Osteoblast (primary cell): Measurements from ENCODE around the gene IGF2BP2. TPM values are rescaled to one million over a fixed set of nuclear protein-coding genes. Genes with fewer than 3 reads are reported as not detected.
A peak's percentile ranks its signal among the peaks of the same experiment; 100 is the strongest.

Experiments
- DNase-seq: peaks from one replicate; pipeline ENCODE4 v3.0.0; 2011; ENCODE audit warnings: low spot score, mixed read lengths; ENCODE audit not compliant: insufficient read length; ENCODE audit errors: missing footprints
- H2AFZ ChIP-seq: 2 replicates; pipeline ENCODE4 v1.6.0; 2011; ENCODE audit warnings: mild to moderate bottlenecking, low read length
- H3K27ac ChIP-seq: 2 replicates; pipeline ENCODE4 v1.5.1; 2011; ENCODE audit warnings: mild to moderate bottlenecking, low read depth, low read length, moderate library complexity
- H3K27me3 ChIP-seq: 2 replicates; pipeline ENCODE4 v1.6.0; 2012; ENCODE audit warnings: mild to moderate bottlenecking, control low read depth, inconsistent platforms, low read length, moderate library complexity; ENCODE audit not compliant: insufficient read depth
- H3K36me3 ChIP-seq: 2 replicates; pipeline ENCODE4 v1.5.1; 2011; ENCODE audit warnings: mild to moderate bottlenecking, low read length, control low read depth, moderate library complexity; ENCODE audit not compliant: insufficient read depth
- H3K4me1 ChIP-seq: 2 replicates; pipeline ENCODE4 v1.5.1; 2011; ENCODE audit warnings: mild to moderate bottlenecking, low read length, control low read depth, moderate library complexity; ENCODE audit not compliant: insufficient read depth
- H3K4me2 ChIP-seq: 2 replicates; pipeline ENCODE4 v1.6.0; 2011; ENCODE audit warnings: mild to moderate bottlenecking, low read length; ENCODE audit not compliant: insufficient read depth
- H3K4me3 ChIP-seq: fragments of 200-600 bp; sonication (generic); 3 replicates; pipeline ENCODE4 v1.5.1; 2012; ENCODE audit warnings: mild to moderate bottlenecking, low read length, inconsistent platforms; ENCODE audit not compliant: insufficient read depth
- H3K79me2 ChIP-seq: 2 replicates; pipeline ENCODE4 v1.6.0; 2012; ENCODE audit warnings: mild to moderate bottlenecking, low read length, control low read depth, inconsistent platforms; ENCODE audit not compliant: insufficient read depth
- H3K9me3 ChIP-seq: 2 replicates; pipeline ENCODE4 v1.5.1; 2011; ENCODE audit warnings: low read depth, low read length, control low read depth
- H4K20me1 ChIP-seq: 2 replicates; pipeline ENCODE4 v1.6.0; 2012; ENCODE audit warnings: mild to moderate bottlenecking, low read length, control low read depth; ENCODE audit not compliant: insufficient read depth
- total RNA-seq: library from RNA; depleted of rRNA; stranded (reverse); fragments of >200 nt; gene quantifications from 2 replicates; pipeline ENCODE4 v1.2.3, GENCODE V29; 2012
- TF ChIP-seq, protein P1 (sequence below): IDR thresholded peaks from 2 replicates; pipeline ENCODE4 v1.5.1; 2011; ENCODE audit warnings: mild to moderate bottlenecking, low read depth, low read length, moderate library complexity; ENCODE audit errors: extremely low read depth

The IGF2BP2 gene
- total RNA-seq, 1 donor = 81.8 TPM

DNA sequence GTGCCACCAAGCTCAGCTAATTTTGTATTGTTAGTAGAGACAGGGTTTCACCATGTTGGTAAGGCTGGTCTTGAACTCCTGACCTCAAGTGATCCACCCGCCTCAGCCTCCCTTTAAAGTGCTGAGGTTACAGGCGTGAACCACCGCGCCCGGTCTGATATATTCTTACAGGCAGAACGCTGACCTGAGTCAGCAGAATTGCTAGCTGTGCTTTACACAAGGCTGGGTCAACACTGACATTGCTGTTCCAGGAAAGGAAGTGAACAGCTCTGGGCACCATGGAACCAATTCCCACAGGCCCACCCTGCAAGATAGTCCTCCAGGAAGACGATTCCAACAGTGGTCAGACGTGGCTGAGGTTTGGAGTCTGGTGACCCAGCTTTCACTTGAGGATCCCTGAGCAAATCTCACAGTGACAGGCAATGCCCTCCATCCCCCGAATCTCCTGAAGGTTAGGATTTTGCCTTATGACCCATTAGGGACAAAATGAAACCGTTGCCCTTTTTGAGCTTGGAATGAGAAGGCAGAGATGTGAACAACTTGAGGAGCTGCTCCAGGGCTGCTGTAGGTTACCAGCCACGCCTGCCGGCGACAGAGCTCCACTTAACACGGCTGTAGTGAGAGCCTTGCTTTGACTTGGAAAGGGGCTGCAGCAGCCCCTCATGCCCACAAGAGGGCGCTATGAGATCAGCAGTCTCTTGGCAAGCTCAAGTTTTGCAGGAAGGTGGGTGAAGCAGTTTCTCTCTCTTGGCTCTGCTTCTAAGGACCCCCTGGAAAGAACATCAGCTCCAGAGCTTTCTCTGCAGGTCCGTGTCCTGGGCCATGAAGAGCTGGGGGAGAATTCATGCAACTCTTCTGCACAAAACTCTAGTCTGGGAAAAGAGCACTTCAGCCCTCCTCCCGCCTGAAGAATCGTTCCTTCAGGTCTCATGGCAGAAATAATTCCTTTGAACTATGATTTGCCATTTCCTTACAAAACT, 164.6 kb downstream of the IGF2BP2 start:
- Histone ChIP-seq H3K79me2 (peaks cover 4% of the 10 kb centered on the region), H3K27me3 (no peaks in the 10 kb centered on the region), H2AFZ (no peak overlapping the region), H3K36me3 (peaks cover 19% of the 10 kb centered on the region), H3K9me3 (no peaks in the 10 kb centered on the region), H3K4me1 (peaks cover 52% of the 10 kb centered on the region), H3K4me3 (peak overlapping the region; percentile 19), H3K27ac (peak overlapping the region; percentile 57), H4K20me1 (peaks cover 8% of the 10 kb centered on the region), H3K4me2 (peak overlapping the region; percentile 70)
- peak; percentile 90 for DNase-seq
- TF ChIP-seq, protein P1, sequence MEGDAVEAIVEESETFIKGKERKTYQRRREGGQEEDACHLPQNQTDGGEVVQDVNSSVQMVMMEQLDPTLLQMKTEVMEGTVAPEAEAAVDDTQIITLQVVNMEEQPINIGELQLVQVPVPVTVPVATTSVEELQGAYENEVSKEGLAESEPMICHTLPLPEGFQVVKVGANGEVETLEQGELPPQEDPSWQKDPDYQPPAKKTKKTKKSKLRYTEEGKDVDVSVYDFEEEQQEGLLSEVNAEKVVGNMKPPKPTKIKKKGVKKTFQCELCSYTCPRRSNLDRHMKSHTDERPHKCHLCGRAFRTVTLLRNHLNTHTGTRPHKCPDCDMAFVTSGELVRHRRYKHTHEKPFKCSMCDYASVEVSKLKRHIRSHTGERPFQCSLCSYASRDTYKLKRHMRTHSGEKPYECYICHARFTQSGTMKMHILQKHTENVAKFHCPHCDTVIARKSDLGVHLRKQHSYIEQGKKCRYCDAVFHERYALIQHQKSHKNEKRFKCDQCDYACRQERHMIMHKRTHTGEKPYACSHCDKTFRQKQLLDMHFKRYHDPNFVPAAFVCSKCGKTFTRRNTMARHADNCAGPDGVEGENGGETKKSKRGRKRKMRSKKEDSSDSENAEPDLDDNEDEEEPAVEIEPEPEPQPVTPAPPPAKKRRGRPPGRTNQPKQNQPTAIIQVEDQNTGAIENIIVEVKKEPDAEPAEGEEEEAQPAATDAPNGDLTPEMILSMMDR = peak; percentile 99

DNA sequence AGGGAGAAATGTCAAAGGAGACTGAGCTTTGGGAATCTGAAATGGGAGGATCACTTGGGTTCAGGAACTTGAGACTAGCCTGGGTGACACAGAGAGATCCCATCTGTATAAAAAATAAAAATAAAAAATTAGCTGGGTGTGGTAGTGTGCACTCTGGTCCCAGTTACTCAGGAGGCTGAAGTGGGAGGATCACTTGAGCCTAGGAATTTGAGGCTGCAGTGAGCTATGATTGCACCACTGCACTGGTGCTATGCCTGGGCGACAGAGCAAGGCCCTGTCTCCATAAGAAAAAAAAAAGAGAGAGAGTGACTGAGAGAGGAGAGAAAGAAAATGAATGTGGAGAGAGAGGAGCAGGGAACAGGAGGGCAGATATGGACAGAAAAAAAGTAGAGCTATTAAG, 165.9 kb downstream of the IGF2BP2 start:
- no peak overlapping the region for H2AFZ ChIP-seq
- TF ChIP-seq, protein P1 = no peak
- no peaks in the 10 kb centered on the region for H3K9me3 ChIP-seq
- peak overlapping the region; percentile 48 for H3K4me2 ChIP-seq
- H4K20me1 ChIP-seq = peaks cover 8% of the 10 kb centered on the region
- H3K27me3 ChIP-seq = no peaks in the 10 kb centered on the region
- peaks cover 31% of the 10 kb centered on the region for H3K36me3 ChIP-seq
- H3K27ac ChIP-seq = peak overlapping the region; percentile 91
- no peak for DNase-seq
- H3K4me1 ChIP-seq = peaks cover 52% of the 10 kb centered on the region
- peaks cover 4% of the 10 kb centered on the region for H3K79me2 ChIP-seq
- no peak overlapping the region for H3K4me3 ChIP-seq

DNA sequence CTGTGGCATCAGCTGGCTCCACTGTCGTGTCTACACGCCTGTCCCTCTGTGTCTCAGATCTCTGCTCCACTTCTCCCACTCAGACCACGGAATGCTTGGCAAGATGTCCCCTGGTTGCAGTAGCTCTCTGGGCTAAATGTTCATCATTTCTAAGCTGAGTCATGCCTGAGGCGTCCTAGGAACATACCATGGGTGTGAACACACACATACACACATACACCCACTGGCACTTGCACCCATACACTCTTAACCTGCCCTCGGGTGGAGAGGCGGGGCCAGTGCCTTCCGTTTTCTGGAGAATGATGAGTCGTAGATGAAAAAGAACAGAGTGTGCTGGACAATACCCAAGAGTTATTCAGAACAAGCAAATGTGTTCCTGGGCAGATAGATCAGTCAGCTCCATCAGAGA, 166.3 kb downstream of the IGF2BP2 start:
- Histone ChIP-seq H3K27ac (peak overlapping the region; percentile 91), H3K9me3 (no peaks in the 10 kb centered on the region), H3K4me2 (peak overlapping the region; percentile 48), H3K4me1 (peaks cover 52% of the 10 kb centered on the region), H3K36me3 (peaks cover 36% of the 10 kb centered on the region), H2AFZ (no peak overlapping the region), H4K20me1 (peaks cover 8% of the 10 kb centered on the region), H3K4me3 (no peak overlapping the region), H3K79me2 (peaks cover 4% of the 10 kb centered on the region), H3K27me3 (no peaks in the 10 kb centered on the region)
- peak; percentile 88 for DNase-seq
- TF ChIP-seq, protein P1 = no peak
